ENCODE results near the gene TNFRSF8. TPM values are rescaled to one million over a fixed set of nuclear protein-coding genes. Genes with fewer than 3 reads are reported as not detected.
A peak's percentile ranks its signal among the peaks of the same experiment; 100 is the strongest.

Gene TNFRSF8
- total and polyA plus RNA-seq, 9 of the 15 experiments (the other 6 are each of a cell fraction or from before 2014, with no cell fraction given): 3.5 to 38.4 (median 17.1) TPM

- TF ChIP-seq HMBOX1 (IDR thresholded peaks at IDR 0.05) (no peak), ZNF436 (CRISPR knock-in tag; IDR thresholded peaks at IDR 0.05) (no peak), TBP (optimal IDR thresholded peaks at IDR 0.05; ENCODE audit: low read depth, low read length) (no peak), CREB5 (CRISPR knock-in tag; IDR thresholded peaks at IDR 0.05) (no peak), ZNF75A (CRISPR knock-in tag; IDR thresholded peaks at IDR 0.05) (no peak), CBX1 (IDR thresholded peaks at IDR 0.05; ENCODE audit: low read depth) (no peak), FOXO4 (CRISPR knock-in tag; IDR thresholded peaks at IDR 0.05) (no peak), TFAM (CRISPR knock-in tag; conservative IDR thresholded peaks at IDR 0.05) (no peak), NUFIP1 (IDR thresholded peaks at IDR 0.05; ENCODE audit: partially characterized antibody) (no peak), POLR3G (IDR thresholded peaks at IDR 0.05; ENCODE audit: extremely low read depth, insufficient read length, insufficient replicate concordance) (no peak), ZNF668 (CRISPR knock-in tag; IDR thresholded peaks at IDR 0.05) (no peak), CBFB (CRISPR knock-in tag; IDR thresholded peaks at IDR 0.05) (no peak), PRPF4 (IDR thresholded peaks at IDR 0.05; ENCODE audit: insufficient read depth, low read depth, low read length, poor library complexity, severe bottlenecking) (no peak), ZNF830 (CRISPR knock-in tag; IDR thresholded peaks at IDR 0.05) (no peak), ELK3 (CRISPR knock-in tag; IDR thresholded peaks at IDR 0.05) (no peak), NFIC (IDR thresholded peaks at IDR 0.05) (peak; percentile 52; the same call in 1 of the 2 replicates), ARID1B (IDR thresholded peaks at IDR 0.05) (peak; percentile 73), RBBP5 (IDR thresholded peaks at IDR 0.05; ENCODE audit: borderline replicate concordance, insufficient read depth, low read length, poor library complexity, severe bottlenecking) (no peak), NCOA6 (IDR thresholded peaks at IDR 0.05) (no peak), TAL1 (IDR thresholded peaks at IDR 0.05) (peak; percentile 68), ZNF274 (IDR thresholded peaks at IDR 0.05; ENCODE audit: borderline replicate concordance, low read depth, low read length) (no peak), GATA2 (CRISPR knock-in tag; IDR thresholded peaks at IDR 0.05) (peak; percentile 40; the same call in 1 of the 2 replicates), PRMT5 (CRISPR knock-in tag; IDR thresholded peaks at IDR 0.05) (no peak), SIN3B (IDR thresholded peaks at IDR 0.05; ENCODE audit: low read depth) (no peak), ZNF184 (CRISPR knock-in tag; IDR thresholded peaks at IDR 0.05) (no peak)
Measured at GRCh38 chr1:12085643-12086260, 22.6 kb downstream of the TNFRSF8 start (continued).
